ENCODE measurements around the gene FAM83E. TPM values are rescaled to one million over a fixed set of nuclear protein-coding genes. Genes with fewer than 3 reads are reported as not detected.

The FAM83E gene
- total RNA-seq, 1 donor from 2014 or later, result 3.7 TPM

- peaks cover 36% of the 10 kb centered on the region for H3K4me1 Mint-ChIP-seq
- H3K27ac Mint-ChIP-seq, result peak overlapping the region; percentile 97
- no peak for DNase-seq (ENCODE audit: low spot score in 2 of 2, unreplicated experiment in 2 of 2)
- TF ChIP-seq CTCF (IDR thresholded peaks at IDR 0.05; ENCODE audit: unreplicated experiment), result no peak
- no peaks in the 10 kb centered on the region for H3K9me3 Mint-ChIP-seq
- no peaks in the 10 kb centered on the region for H3K27me3 Mint-ChIP-seq (ENCODE audit: low read depth)
- peak overlapping the region; percentile 76 for H3K4me3 Mint-ChIP-seq
- H3K36me3 Mint-ChIP-seq, result no peaks in the 10 kb centered on the region
These were observed 8.7 kb upstream of the FAM83E start for GRCh38 chr19:48623556-48624066.

GRCh38 chr19:48619692-48620585 lies 5.1 kb upstream of the FAM83E start:
- no peaks in the 10 kb centered on the region for H3K27me3 Mint-ChIP-seq (ENCODE audit: low read depth)
- H3K9me3 Mint-ChIP-seq, result no peaks in the 10 kb centered on the region
- peaks cover 5% of the 10 kb centered on the region for H3K36me3 Mint-ChIP-seq
- peak overlapping the region; percentile 99 for H3K4me3 Mint-ChIP-seq
- H3K27ac Mint-ChIP-seq, result peak overlapping the region; percentile 99
- peaks cover 57% of the 10 kb centered on the region for H3K4me1 Mint-ChIP-seq
- TF ChIP-seq CTCF (IDR thresholded peaks at IDR 0.05; ENCODE audit: unreplicated experiment), result no peak
- DNase-seq (ENCODE audit: low spot score in 2 of 2, unreplicated experiment in 2 of 2), result no peak

- Mint-ChIP-seq H3K4me1 (peaks cover 49% of the 10 kb centered on the region), H3K27me3 (ENCODE audit: low read depth) (no peaks in the 10 kb centered on the region), H3K27ac (peak within 1 kb of the TSS; percentile 99), H3K9me3 (no peaks in the 10 kb centered on the region), H3K36me3 (peaks cover 5% of the 10 kb centered on the region), H3K4me3 (peak within 1 kb of the TSS; percentile 99)
- DNase-seq (ENCODE audit: low spot score in 2 of 2, unreplicated experiment in 2 of 2), result peak; percentile 95 to 96
- no peak for TF ChIP-seq CTCF (IDR thresholded peaks at IDR 0.05; ENCODE audit: unreplicated experiment)
These were observed 4.2 kb upstream of the FAM83E start, which contains the start of the genes RPL18 and SPHK2 for GRCh38 chr19:48618916-48619691. Gene RPL18 (minus strand): TSS chr19:48619178. CDS start chr19:48619143, 35 bp downstream. Gene SPHK2 (plus strand): TSS chr19:48619506. CDS start chr19:48620515, 1,009 bp downstream.

GRCh38 chr19:48618278-48618915 lies 3.5 kb upstream of the FAM83E start:
- TF ChIP-seq CTCF (IDR thresholded peaks at IDR 0.05; ENCODE audit: unreplicated experiment), result no peak
- peak in 1 of 2 experiments; percentile 47 for DNase-seq (ENCODE audit: low spot score in 2 of 2, unreplicated experiment in 2 of 2)
- Mint-ChIP-seq H3K27ac (peak overlapping the region; percentile 99), H3K9me3 (no peaks in the 10 kb centered on the region), H3K36me3 (peaks cover 5% of the 10 kb centered on the region), H3K4me1 (peaks cover 43% of the 10 kb centered on the region), H3K4me3 (peak overlapping the region; percentile 99), H3K27me3 (ENCODE audit: low read depth) (no peaks in the 10 kb centered on the region)
